ENCODE results near the gene KAZN.

Gene KAZN

GRCh38 chr1:14716474-14716873 is 118.0 kb downstream of the KAZN start:
- H3K27me3 ChIP-seq (ENCODE audit: control insufficient read depth, low read length): no peaks in the 10 kb centered on the region
- H3K9me2 ChIP-seq (replicated peaks; ENCODE audit: control insufficient read depth, low read length): no peaks in the 10 kb centered on the region
- H3K4me3 ChIP-seq (ENCODE audit: low read length): no peak overlapping the region
- no peaks in the 10 kb centered on the region for H3K79me2 ChIP-seq (ENCODE audit: control insufficient read depth, low read length)
- H4K20me1 ChIP-seq (ENCODE audit: control insufficient read depth, insufficient read depth, low read depth, low read length): no peaks in the 10 kb centered on the region
- no peak overlapping the region for H3K4me2 ChIP-seq (ENCODE audit: low read length)
- H3K9me3 ChIP-seq (ENCODE audit: control insufficient read depth, insufficient read depth, low read length): no peaks in the 10 kb centered on the region
- 0 out of 2 replicates have a peak, but pooled peaks cover 2% of the 10 kb centered on the region for H3K36me3 ChIP-seq (ENCODE audit: control insufficient read depth, low read length)
- no peak overlapping the region for H3K27ac ChIP-seq (ENCODE audit: low read depth, low read length)
- no peak for TF ChIP-seq EZH2phosphoT487 (IDR thresholded peaks at IDR 0.05; ENCODE audit: borderline replicate concordance, low read length)
- no peak for TF ChIP-seq CTCF (IDR thresholded peaks at IDR 0.05; ENCODE audit: low read depth, low read length, poor library complexity, severe bottlenecking)
- peaks cover 16% of the 10 kb centered on the region for H3K4me1 ChIP-seq (ENCODE audit: control insufficient read depth, low read length)
- no peaks in the 10 kb centered on the region for H3F3A ChIP-seq (ENCODE audit: control insufficient read depth, insufficient read depth)

- Histone ChIP-seq H3K27ac (ENCODE audit: low read depth, low read length) (no peak overlapping the region), H3K27me3 (ENCODE audit: control insufficient read depth, low read length) (no peaks in the 10 kb centered on the region), H4K20me1 (ENCODE audit: control insufficient read depth, insufficient read depth, low read depth, low read length) (no peaks in the 10 kb centered on the region), H3K79me2 (ENCODE audit: control insufficient read depth, low read length) (peaks cover 4% of the 10 kb centered on the region), H3K4me2 (ENCODE audit: low read length) (no peak overlapping the region), H3K4me3 (ENCODE audit: low read length) (no peak overlapping the region), H3K9me2 (replicated peaks; ENCODE audit: control insufficient read depth, low read length) (no peaks in the 10 kb centered on the region), H3K4me1 (ENCODE audit: control insufficient read depth, low read length) (peaks cover 8% of the 10 kb centered on the region), H3K9me3 (ENCODE audit: control insufficient read depth, insufficient read depth, low read length) (no peaks in the 10 kb centered on the region), H3F3A (ENCODE audit: control insufficient read depth, insufficient read depth) (no peaks in the 10 kb centered on the region), H3K36me3 (ENCODE audit: control insufficient read depth, low read length) (0 out of 2 replicates have a peak, but pooled peaks cover 2% of the 10 kb centered on the region)
- TF ChIP-seq EZH2phosphoT487 (IDR thresholded peaks at IDR 0.05; ENCODE audit: borderline replicate concordance, low read length): no peak
- TF ChIP-seq CTCF (IDR thresholded peaks at IDR 0.05; ENCODE audit: low read depth, low read length, poor library complexity, severe bottlenecking): no peak
Observed at GRCh38 chr1:14718476-14718875, 120.0 kb downstream of the KAZN start.

- no peaks in the 10 kb centered on the region for H3K9me2 ChIP-seq (replicated peaks; ENCODE audit: control insufficient read depth, low read length)
- H3K4me2 ChIP-seq (ENCODE audit: low read length): no peak overlapping the region
- no peaks in the 10 kb centered on the region for H3K27me3 ChIP-seq (ENCODE audit: control insufficient read depth, low read length)
- H3K27ac ChIP-seq (ENCODE audit: low read depth, low read length): no peak overlapping the region
- H4K20me1 ChIP-seq (ENCODE audit: control insufficient read depth, insufficient read depth, low read depth, low read length): no peaks in the 10 kb centered on the region
- no peaks in the 10 kb centered on the region for H3K4me1 ChIP-seq (ENCODE audit: control insufficient read depth, low read length)
- H3K4me3 ChIP-seq (ENCODE audit: low read length): no peak overlapping the region
- H3K9me3 ChIP-seq (ENCODE audit: control insufficient read depth, insufficient read depth, low read length): no peaks in the 10 kb centered on the region
- no peak for TF ChIP-seq EZH2phosphoT487 (IDR thresholded peaks at IDR 0.05; ENCODE audit: borderline replicate concordance, low read length)
- no peak for TF ChIP-seq CTCF (IDR thresholded peaks at IDR 0.05; ENCODE audit: low read depth, low read length, poor library complexity, severe bottlenecking)
- peaks cover 20% of the 10 kb centered on the region for H3K79me2 ChIP-seq (ENCODE audit: control insufficient read depth, low read length)
- H3F3A ChIP-seq (ENCODE audit: control insufficient read depth, insufficient read depth): no peaks in the 10 kb centered on the region
- peaks cover 18% of the 10 kb centered on the region for H3K36me3 ChIP-seq (ENCODE audit: control insufficient read depth, low read length)
Observed at GRCh38 chr1:14723401-14723800, 124.9 kb downstream of the KAZN start.
